DND-41 (cell line): ENCODE data around the gene SEC16A.

ENCODE experiments used
- CTCF ChIP-seq: IDR thresholded peaks from 2 replicates; pipeline ENCODE4 v1.5.1; 2012; ENCODE audit warnings: borderline replicate concordance, low read length, moderate library complexity, mild to moderate bottlenecking; ENCODE audit not compliant: poor library complexity, severe bottlenecking; ENCODE audit errors: extremely low read depth
- EZH2 ChIP-seq: IDR thresholded peaks from 3 replicates; pipeline ENCODE4 v1.6.1; 2012; ENCODE audit warnings: borderline replicate concordance, low read depth, mild to moderate bottlenecking, moderate library complexity, low read length, inconsistent platforms; ENCODE audit not compliant: severe bottlenecking

GRCh38 chr9:136441681-136442245 is 41.1 kb downstream of the SEC16A start:
- TF ChIP-seq CTCF (no peak), EZH2 (no peak)
